Hepatocyte (in vitro differentiated cells): ENCODE results near the gene RTN4RL1.

Source experiments
- EZH2 ChIP-seq: fragments of 200-600 bp; sonication (generic); IDR thresholded peaks from 2 replicates; pipeline ENCODE4 v1.6.1; 2016; ENCODE audit warnings: antibody characterized with exemption, mild to moderate bottlenecking, borderline replicate concordance
- EZH2phosphoT487 ChIP-seq: fragments of 200-600 bp; sonication (generic); IDR thresholded peaks from one replicate; pipeline ENCODE4 v1.6.1; 2018; ENCODE audit warnings: antibody characterized with exemption, mild to moderate bottlenecking, low read depth, moderate library complexity; ENCODE audit not compliant: unreplicated experiment, severe bottlenecking
- TF ChIP-seq, protein P1 (sequence below): fragments of 200-600 bp; sonication (generic); IDR thresholded peaks from 2 replicates; pipeline ENCODE4 v1.5.1; 2016; ENCODE audit warnings: antibody characterized with exemption, mild to moderate bottlenecking; ENCODE audit not compliant: poor library complexity

DNA sequence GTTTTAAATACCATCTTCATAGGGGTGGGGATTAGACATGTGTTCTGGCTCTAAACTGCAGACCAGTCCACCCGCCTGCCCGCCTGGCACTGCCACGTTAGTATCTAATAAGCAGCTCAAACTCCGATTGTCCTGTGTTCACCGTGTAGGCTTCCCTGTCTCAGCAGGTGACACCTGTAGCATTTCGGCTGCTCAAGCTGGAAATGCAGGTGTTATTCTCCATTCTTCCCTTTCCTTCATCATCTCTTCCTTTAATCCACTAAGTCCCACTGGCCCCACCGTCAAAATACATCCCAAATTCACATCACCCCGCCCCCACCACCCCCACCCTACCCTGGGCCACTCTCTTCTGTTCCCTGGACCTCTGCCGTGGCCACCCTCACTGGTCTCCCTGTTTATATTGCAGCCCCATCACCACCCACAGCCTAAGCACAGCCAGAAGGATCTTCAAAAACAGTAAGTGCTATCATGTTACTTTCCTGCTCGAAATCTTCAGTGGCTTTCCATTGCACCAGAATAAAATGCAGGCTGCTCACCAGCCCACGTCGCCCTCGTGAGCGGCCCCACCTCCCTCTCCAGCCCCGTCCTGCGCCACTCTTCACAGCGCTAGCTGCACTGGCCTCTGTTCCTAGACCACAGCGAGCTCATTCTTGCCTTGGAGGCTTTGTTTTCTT, 65.1 kb downstream of the RTN4RL1 start:
- TF ChIP-seq, protein P1, sequence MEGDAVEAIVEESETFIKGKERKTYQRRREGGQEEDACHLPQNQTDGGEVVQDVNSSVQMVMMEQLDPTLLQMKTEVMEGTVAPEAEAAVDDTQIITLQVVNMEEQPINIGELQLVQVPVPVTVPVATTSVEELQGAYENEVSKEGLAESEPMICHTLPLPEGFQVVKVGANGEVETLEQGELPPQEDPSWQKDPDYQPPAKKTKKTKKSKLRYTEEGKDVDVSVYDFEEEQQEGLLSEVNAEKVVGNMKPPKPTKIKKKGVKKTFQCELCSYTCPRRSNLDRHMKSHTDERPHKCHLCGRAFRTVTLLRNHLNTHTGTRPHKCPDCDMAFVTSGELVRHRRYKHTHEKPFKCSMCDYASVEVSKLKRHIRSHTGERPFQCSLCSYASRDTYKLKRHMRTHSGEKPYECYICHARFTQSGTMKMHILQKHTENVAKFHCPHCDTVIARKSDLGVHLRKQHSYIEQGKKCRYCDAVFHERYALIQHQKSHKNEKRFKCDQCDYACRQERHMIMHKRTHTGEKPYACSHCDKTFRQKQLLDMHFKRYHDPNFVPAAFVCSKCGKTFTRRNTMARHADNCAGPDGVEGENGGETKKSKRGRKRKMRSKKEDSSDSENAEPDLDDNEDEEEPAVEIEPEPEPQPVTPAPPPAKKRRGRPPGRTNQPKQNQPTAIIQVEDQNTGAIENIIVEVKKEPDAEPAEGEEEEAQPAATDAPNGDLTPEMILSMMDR, result no peak
- no peak for TF ChIP-seq EZH2phosphoT487
- TF ChIP-seq EZH2, result no peak
